Tibial artery (tissue), 4 donors: ENCODE measurements around the gene HMGA1.
"Not testable (repeated sequence)": the region's sequence is repeated elsewhere in the genome, so short reads cannot be mapped to it uniquely, and the experiment has no call there.

Source experiments
- DNase-seq, 2 donors: peaks; one replicate each; pipeline ENCODE4 v3.0.0-alpha.2; 2019
- H3K27ac ChIP-seq, 2 donors: fragments of 200-600 bp; sonication (generic) in 1 of 2; 1 replicate in 1 of 2; 2 replicates in 1 of 2; pipeline ENCODE4 v1.5.1; 2018 to 2019; ENCODE audit warnings: mild to moderate bottlenecking in 1 of 2
- H3K27me3 ChIP-seq, 2 donors: fragments of 200-600 bp; sonication (generic) in 1 of 2; one replicate each; pipeline versions ENCODE4 v1.5.1 to v1.6.0; 2016 to 2019
- H3K36me3 ChIP-seq, 3 donors: fragments of 200-600 bp; sonication (generic) in 2 of 3; one replicate each; pipeline ENCODE4 v1.5.1; 2016 to 2019; ENCODE audit warnings: mild to moderate bottlenecking in 2 of 3
- H3K4me1 ChIP-seq, 4 donors: fragments of 200-600 bp; sonication (generic) in 2 of 4; 1 replicate in 3 of 4; 2 replicates in 1 of 4; pipeline ENCODE4 v1.5.1; 2016 to 2019
- H3K4me3 ChIP-seq, 2 donors: fragments of 200-600 bp; sonication (generic) in 1 of 2; 1 replicate in 1 of 2; 2 replicates in 1 of 2; pipeline ENCODE4 v1.5.1; 2018 to 2019; ENCODE audit warnings: mild to moderate bottlenecking in 2 of 2
- H3K9me3 ChIP-seq, 3 donors: fragments of 200-600 bp; sonication (generic) in 1 of 3; one replicate each; pipeline ENCODE4 v1.5.1; 2016 to 2019
- CTCF ChIP-seq, 2 experiments: fragments of 200-600 bp in 1 of 2; fragments of 450-650 bp in 1 of 2; IDR thresholded peaks; one replicate each; pipeline ENCODE4 v1.5.1; 2017 to 2019; ENCODE audit warnings: antibody characterized with exemption in 2 of 2, mild to moderate bottlenecking in 1 of 2, moderate library complexity in 1 of 2
- intact Hi-C: fragments of 100-400 bp; cut with DNase I; formaldehyde crosslinking; loops from one replicate; pipeline ENCODE4 v1.15.0; 2023; ENCODE audit warnings: low total_unique reads

The HMGA1 gene

GRCh38 chr6:34249469-34250261, 13.0 kb downstream of the HMGA1 start:
- intact Hi-C loops, result loop anchor here (2.0 to 5.0 kb wide), 4 partner anchors 41 to 168 kb away; partner anchors contain the start of gene NUDT3
- no peak for DNase-seq
- TF ChIP-seq CTCF (IDR thresholded peaks at IDR 0.05), result no peak
- Histone ChIP-seq H3K4me3 (peak overlapping the region; percentile 80 to 83), H3K27me3 (no peaks in the 10 kb centered on the region), H3K4me1 (peaks cover 7 to 24% (median 15%) of the 10 kb centered on the region in 4 donors), H3K36me3 (no peaks in the 10 kb centered on the region), H3K9me3 (no peaks in the 10 kb centered on the region), H3K27ac (peak overlapping the region; percentile 87 to 92)

GRCh38 chr6:34252395-34252794, 15.7 kb downstream of the HMGA1 start:
- H3K4me3 ChIP-seq, H3K9me3 ChIP-seq, H3K36me3 ChIP-seq, H3K27ac ChIP-seq, H3K27me3 ChIP-seq, intact Hi-C loops, DNase-seq: not testable (repeated sequence)
- H3K4me1 ChIP-seq, result peaks cover 7 to 20% (median 12%) of the 10 kb centered on the region in 4 donors

- no peak for TF ChIP-seq CTCF (IDR thresholded peaks at IDR 0.05)
- no peaks in the 10 kb centered on the region for H3K36me3 ChIP-seq
- H3K4me3 ChIP-seq, result no peak overlapping the region
- H3K27me3 ChIP-seq, result no peaks in the 10 kb centered on the region
- no peak overlapping the region for H3K27ac ChIP-seq
- H3K9me3 ChIP-seq, result no peaks in the 10 kb centered on the region
- intact Hi-C loops, result no loop called here
- no peaks in the 10 kb centered on the region for H3K4me1 ChIP-seq
- DNase-seq, result peak in 1 of 2 donors; percentile 3
These were observed 22.9 kb downstream of the HMGA1 start for GRCh38 chr6:34259529-34260069.

- no peak for TF ChIP-seq CTCF (IDR thresholded peaks at IDR 0.05)
- H3K4me3 ChIP-seq, result no peak overlapping the region
- no peaks in the 10 kb centered on the region for H3K36me3 ChIP-seq
- H3K27ac ChIP-seq, result no peak overlapping the region
- peaks cover 0 to 5% (median 0%) of the 10 kb centered on the region in 3 donors for H3K9me3 ChIP-seq
- peak in 1 of 2 donors; percentile 40 for DNase-seq
- intact Hi-C loops, result no loop called here
- H3K4me1 ChIP-seq, result no peaks in the 10 kb centered on the region
- H3K27me3 ChIP-seq, result no peaks in the 10 kb centered on the region
These were observed 24.0 kb downstream of the HMGA1 start for GRCh38 chr6:34260576-34261267.

DNA sequence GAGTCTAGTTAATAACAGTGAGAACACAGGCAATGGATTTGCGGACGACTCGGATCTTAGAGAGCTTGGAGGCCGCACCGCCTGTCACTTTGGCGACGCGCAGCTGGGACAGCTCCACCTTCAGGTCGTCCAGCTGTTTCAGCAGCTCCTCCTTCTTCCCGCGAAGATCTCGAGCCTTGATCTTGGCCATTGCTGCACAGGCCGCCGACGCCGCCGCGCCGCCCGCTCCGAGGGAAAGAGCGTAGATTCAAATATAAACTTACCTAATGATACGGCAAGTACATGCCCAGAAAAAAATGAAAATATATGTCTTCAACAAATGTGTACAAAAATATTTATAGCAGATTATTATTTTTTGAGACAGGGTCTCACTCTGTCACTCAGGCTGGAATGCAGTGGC, 26.8 kb downstream of the HMGA1 start:
- H3K36me3 ChIP-seq, H3K4me1 ChIP-seq, intact Hi-C loops, H3K27ac ChIP-seq, H3K4me3 ChIP-seq, H3K27me3 ChIP-seq, DNase-seq: not testable (repeated sequence)
- peaks cover 0 to 13% (median 0%) of the 10 kb centered on the region in 3 donors for H3K9me3 ChIP-seq

GRCh38 chr6:34267746-34268145, 31.1 kb downstream of the HMGA1 start:
- no peak overlapping the region for H3K27ac ChIP-seq
- DNase-seq, result no peak
- no peaks in the 10 kb centered on the region for H3K4me1 ChIP-seq
- TF ChIP-seq CTCF (IDR thresholded peaks at IDR 0.05), result no peak
- H3K27me3 ChIP-seq, result no peaks in the 10 kb centered on the region
- peaks cover 0 to 13% (median 0%) of the 10 kb centered on the region in 3 donors for H3K9me3 ChIP-seq
- intact Hi-C loops, result no loop called here
- no peak overlapping the region for H3K4me3 ChIP-seq
- H3K36me3 ChIP-seq, result no peaks in the 10 kb centered on the region

DNA sequence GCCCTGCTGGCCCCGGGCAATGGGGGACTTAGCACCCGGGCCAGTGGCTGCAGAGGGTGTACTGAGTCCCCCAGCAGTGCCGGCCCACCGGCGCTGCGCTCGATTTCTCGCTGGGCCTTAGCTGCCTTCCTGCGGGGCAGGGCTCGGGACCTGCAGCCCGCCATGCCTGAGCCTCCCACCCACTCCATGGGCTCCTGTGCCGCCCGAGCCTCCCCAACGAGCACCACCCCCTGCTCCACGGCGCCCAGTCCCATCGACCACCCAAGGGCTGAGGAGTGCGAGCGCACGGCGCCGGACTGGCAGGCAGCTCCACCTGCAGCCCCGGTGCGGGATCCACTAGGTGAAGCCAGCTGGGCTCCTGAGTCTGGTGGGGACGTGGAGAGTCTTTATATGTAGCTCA, 32.5 kb downstream of the HMGA1 start:
- H3K4me3 ChIP-seq, H3K27ac ChIP-seq, H3K27me3 ChIP-seq, H3K4me1 ChIP-seq, DNase-seq, intact Hi-C loops, H3K36me3 ChIP-seq: not testable (repeated sequence)
- peaks cover 0 to 13% (median 0%) of the 10 kb centered on the region in 3 donors for H3K9me3 ChIP-seq

GRCh38 chr6:34269658-34270341, 33.1 kb downstream of the HMGA1 start:
- DNase-seq, intact Hi-C loops, H3K27ac ChIP-seq: not testable (repeated sequence)

More at GRCh38 chr6:34269658-34270341, 33.1 kb downstream of the HMGA1 start:
- not testable (repeated sequence) for H3K27me3 ChIP-seq, H3K36me3 ChIP-seq, H3K4me3 ChIP-seq, H3K4me1 ChIP-seq
- peaks cover 0 to 13% (median 0%) of the 10 kb centered on the region in 3 donors for H3K9me3 ChIP-seq
